Stimulated activated CD4-positive, alpha-beta T cell treated with anti-CD3 and anti-CD28 coated beads, TNF-alpha, amount 100 ng/mL, for 1 hour (primary cell): ENCODE data around the gene CEMIP2.

ENCODE experiments used
- DNase-seq, 3 donors: peaks; one replicate each; pipeline ENCODE4 v3.0.0-alpha.2; 2020; ENCODE audit warnings: low read depth in 3 of 3, low spot score in 1 of 3

CEMIP2 gene

GRCh38 chr9:71770170-71770569 is 1.9 kb upstream of the CEMIP2 start:
- DNase-seq: no peak

GRCh38 chr9:71769175-71770161 is 1.2 kb upstream of the CEMIP2 start:
- DNase-seq: peak; percentile 38 to 47 (median 39)

GRCh38 chr9:71767776-71768321 is 464 bp downstream of the CEMIP2 start:
- no peak for DNase-seq

DNA sequence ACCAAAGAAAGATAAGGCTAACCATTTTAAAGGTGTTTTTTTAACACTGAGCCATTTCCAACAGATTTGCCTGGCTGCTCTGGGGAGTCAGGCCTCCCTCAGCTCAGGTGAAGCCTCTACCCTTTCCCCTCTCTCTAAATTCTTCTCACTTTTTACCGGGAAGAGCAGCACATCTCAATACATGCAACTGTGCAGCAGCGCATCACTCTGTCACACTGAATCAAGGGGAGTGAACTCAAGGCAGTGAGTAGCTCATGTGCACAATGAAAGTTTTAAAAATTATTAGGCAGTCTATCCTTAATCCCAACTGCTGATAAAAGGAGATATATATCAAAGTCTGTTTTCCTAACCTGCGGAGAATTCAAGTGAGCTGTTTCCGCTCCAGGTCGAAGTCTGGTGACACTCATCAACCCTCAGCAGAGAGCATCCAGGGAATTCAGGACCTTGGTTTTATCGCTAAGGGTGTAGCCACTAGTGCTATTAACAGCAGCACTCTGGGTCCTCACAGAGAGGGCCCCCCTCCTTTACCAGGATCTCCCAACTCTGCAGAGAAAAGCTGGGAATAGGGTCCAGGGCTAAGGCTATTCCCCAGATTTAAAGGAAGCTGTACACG is 1.0 kb downstream of the CEMIP2 start:
- DNase-seq: no peak

- DNase-seq: no peak
Measured at GRCh38 chr9:71766663-71767062, 1.6 kb downstream of the CEMIP2 start.

DNA sequence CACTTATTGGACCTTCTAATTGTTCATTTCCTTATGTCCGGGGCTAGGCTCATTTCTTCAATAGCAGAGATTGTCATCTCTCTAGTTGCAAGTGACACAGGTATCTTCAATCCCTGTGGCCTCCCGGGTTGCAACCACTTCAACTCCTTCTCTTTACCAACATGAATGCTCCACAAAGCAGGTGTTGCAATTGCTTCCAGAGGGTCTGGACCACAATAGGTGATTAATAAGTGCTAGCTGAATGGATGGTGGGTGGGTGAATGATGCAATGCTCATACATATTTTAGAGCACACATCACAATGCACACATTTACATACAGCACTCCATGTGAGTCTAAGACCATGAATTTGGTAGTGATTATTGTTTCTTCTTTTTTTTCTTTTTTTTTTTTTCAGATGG is 2.6 kb downstream of the CEMIP2 start:
- DNase-seq: no peak

GRCh38 chr9:71764891-71765290 is 3.4 kb downstream of the CEMIP2 start:
- DNase-seq: no peak

DNA sequence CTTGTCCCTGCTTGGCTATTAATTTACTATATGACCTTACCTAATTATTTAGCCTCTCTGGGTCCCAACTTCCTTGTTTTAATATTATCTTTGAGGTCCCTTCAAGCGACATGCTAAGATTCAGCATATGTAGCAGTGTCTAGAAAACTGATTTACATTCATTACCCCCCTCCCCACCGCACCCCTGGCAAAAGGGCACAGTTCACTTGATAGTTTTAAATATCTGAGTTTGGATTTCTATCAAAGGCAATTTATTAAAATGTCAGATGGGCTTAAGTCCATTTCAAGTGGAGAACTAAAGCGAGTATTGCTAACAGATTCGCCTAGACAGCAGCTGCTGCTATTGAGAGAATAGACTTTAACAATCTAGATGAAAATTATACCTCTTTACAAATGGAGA is 3.9 kb downstream of the CEMIP2 start:
- DNase-seq: no peak

GRCh38 chr9:71763832-71764231 is 4.5 kb downstream of the CEMIP2 start:
- DNase-seq: no peak

DNA sequence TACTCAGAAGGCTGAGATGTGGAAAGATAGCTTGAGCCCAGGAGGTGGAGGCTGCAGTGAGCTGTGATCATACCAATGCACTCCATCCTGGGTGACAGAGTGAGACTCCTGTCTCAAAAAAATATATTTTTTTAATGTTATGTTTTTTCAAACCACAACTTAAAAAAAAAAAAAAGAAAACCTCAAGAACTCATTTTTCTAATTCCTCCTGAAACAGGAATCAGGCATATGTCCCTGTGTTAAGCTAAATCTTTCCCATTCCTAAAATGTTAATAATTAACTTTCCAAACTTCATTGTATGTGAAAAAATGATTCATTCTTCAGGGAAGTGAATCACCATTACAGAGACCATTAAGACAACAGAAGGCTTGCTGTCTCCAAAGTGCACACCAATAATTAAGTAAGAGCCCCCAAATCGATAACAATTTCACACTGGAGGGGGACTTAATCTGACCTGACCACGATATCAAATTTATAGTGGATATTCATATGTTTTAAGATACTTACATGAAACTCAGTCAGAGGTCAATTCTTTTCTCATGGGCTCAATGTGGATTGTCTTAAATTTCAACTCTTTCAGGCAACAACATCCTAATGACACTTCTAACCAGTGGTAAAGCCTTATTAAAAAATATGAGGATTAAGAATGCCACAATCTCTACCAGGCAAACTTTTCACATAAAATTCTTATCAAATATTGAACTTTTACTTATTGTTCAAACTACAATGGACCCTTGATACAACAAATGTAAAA is 5.2 kb downstream of the CEMIP2 start:
- no peak for DNase-seq

DNA sequence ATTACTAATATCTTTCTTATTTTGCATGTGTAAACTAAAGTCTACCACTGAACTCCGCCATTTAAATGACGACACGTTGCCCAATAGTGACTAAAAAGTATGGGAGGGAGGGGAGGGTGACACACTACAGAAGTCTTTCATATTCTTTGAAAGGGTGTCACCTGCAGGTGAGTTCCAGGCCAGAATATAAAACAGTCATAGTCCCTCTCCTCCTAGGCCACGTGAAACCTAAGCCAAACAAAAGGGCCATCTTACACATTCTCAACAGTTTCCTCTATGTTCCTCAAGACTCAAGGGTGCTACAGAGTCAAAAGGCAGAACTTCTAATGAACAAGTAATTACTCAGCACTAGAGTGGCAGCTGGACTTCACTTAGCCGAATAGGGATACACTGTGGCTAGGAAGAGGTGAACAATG is 6.4 kb downstream of the CEMIP2 start:
- DNase-seq: no peak

DNA sequence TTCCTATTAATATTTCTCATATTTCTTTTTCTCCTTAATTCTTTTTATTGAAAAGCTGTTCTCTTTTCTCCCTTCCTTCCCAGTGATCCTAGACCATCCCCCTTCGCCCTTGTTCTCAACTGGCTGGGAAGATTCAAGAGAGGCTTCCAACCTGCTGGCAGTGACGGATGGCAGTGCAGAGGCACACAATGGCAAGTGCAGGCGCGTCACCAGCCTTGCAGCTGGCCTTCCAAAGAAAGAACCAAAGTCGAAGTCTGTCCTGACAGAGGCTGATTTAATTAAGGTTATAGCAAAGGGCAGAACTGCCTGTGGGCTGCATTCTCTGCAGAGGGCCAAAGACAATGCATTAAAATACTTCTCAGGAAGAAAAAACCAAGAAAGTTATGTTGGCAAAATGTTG is 7.4 kb downstream of the CEMIP2 start:
- DNase-seq: no peak

- no peak for DNase-seq
Measured at GRCh38 chr9:71758785-71759184, 9.5 kb downstream of the CEMIP2 start.

- no peak for DNase-seq
Measured at GRCh38 chr9:71758277-71758676, 10.0 kb downstream of the CEMIP2 start.

DNA sequence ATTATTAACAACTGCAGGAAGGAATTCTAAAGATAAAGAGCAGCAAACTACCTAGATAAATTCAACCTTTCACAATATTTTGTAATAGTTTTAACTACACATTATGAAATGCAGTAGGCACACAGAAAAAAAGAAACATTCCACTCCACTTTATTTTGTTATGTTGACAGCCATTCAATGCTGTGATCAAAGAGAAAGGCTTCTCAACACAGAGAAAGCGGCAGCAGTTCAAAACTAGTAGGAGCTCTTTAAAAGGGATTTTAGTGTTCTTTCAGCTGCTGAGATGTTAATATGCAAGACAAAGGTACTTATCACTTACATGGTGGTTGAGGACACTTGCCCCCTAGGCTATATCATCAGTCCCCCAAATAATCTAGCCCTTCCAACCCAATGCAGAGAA is 11.6 kb downstream of the CEMIP2 start:
- no peak for DNase-seq

GRCh38 chr9:71755869-71756268 is 12.4 kb downstream of the CEMIP2 start:
- DNase-seq: no peak

DNA sequence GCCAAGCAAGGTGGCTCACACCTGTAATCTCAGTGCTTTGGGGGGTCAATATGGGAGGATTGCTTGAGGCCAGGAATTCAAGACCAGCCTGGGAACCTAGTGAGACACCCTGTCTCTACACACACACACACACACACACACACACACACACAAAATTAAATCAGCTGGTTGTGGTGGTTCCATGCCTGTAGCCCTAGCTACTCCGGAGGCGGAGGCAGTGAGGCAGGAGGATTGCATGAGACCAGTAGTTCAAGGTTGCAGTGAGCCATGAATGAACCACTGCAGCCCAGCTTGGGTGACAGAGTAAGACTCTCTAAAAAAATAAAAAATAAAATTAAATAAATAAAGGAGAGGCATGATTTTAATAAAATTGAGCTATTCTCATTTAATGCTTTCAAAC is 13.1 kb downstream of the CEMIP2 start:
- no peak for DNase-seq

GRCh38 chr9:71754151-71754550 is 14.2 kb downstream of the CEMIP2 start:
- DNase-seq: no peak

GRCh38 chr9:71752928-71753327 is 15.4 kb downstream of the CEMIP2 start:
- DNase-seq: no peak

DNA sequence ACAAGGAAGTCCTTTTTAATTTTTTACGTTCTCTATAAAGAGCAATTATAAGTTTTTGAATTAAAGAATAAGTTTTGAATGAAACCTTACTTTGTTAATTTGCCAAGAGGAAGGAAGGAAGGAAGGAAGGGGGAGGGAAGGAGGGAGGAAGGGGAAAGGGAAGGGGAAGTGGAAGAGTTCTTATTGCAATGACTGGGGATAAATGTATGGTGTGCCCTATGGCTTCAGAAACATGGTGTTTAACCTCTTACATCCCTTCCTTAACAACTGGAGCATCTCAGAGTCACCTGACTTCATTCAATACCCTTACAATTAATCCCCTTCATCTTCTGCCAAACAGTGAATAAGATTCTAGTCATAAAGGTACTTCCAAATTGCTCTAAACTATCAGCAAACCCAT is 16.0 kb downstream of the CEMIP2 start:
- DNase-seq: no peak

GRCh38 chr9:71748280-71748743 is 20.0 kb downstream of the CEMIP2 start:
- DNase-seq: no peak
